ENCODE data around the gene PTCH1. TPM values are rescaled to one million over a fixed set of nuclear protein-coding genes. Genes with fewer than 3 reads are reported as not detected.

Gene PTCH1
- total and polyA plus RNA-seq, 2 donors (not counting 1 experiment from before 2014, with no cell fraction given): 3.3 to 20.1 TPM

GRCh38 chr9:95444160-95444559 lies 72.6 kb downstream of the PTCH1 start:
- no peaks in the 10 kb centered on the region for H3K27me3 ChIP-seq (ENCODE audit: control insufficient read depth, insufficient read depth, low read length)
- no peaks in the 10 kb centered on the region for H4K20me1 ChIP-seq (ENCODE audit: control insufficient read depth, extremely low read depth, insufficient read depth, low read length)
- peaks cover 7% of the 10 kb centered on the region for H3K36me3 ChIP-seq (ENCODE audit: control insufficient read depth, insufficient read depth, low read length)
- no peaks in the 10 kb centered on the region for H3K79me2 ChIP-seq (ENCODE audit: control insufficient read depth, insufficient read depth, low read length)
- H3K4me3 ChIP-seq (replicated peaks in 1 of 4; ENCODE audit: control extremely low read depth in 1 of 4, insufficient read depth in 1 of 4, low read depth in 3 of 4, low read length in 4 of 4): no peak overlapping the region
- TF ChIP-seq EZH2 (IDR thresholded peaks at IDR 0.05; ENCODE audit: low read length, missing control alignments) (no peak), CTCF (conservative IDR thresholded peaks at IDR 0.05 in 1 of 2, IDR thresholded peaks at IDR 0.05 in 1 of 2; ENCODE audit: low read depth in 1 of 2, low read length in 2 of 2) (no peak)
- no peak overlapping the region for H2AFZ ChIP-seq (ENCODE audit: low read length)
- no peaks in the 10 kb centered on the region for H3K9me3 ChIP-seq (ENCODE audit: control insufficient read depth, insufficient read depth, low read depth, low read length)
- no peak overlapping the region for H3K27ac ChIP-seq (ENCODE audit: insufficient read depth, low read length)
- no peak overlapping the region for H3K9ac ChIP-seq (ENCODE audit: insufficient read depth, low read length)
- DNase-seq (ENCODE audit: low read depth in 2 of 2): no peak
- H3K4me2 ChIP-seq (ENCODE audit: extremely low read depth, insufficient read depth, low read length): no peak overlapping the region
- no peaks in the 10 kb centered on the region for H3K4me1 ChIP-seq (ENCODE audit: control insufficient read depth, extremely low read depth, insufficient read depth, low read length)

- no peak for DNase-seq (ENCODE audit: low read depth in 2 of 2)
- Histone ChIP-seq H3K9me3 (ENCODE audit: control insufficient read depth, insufficient read depth, low read depth, low read length) (no peaks in the 10 kb centered on the region), H4K20me1 (ENCODE audit: control insufficient read depth, extremely low read depth, insufficient read depth, low read length) (no peaks in the 10 kb centered on the region), H2AFZ (ENCODE audit: low read length) (no peak overlapping the region), H3K4me2 (ENCODE audit: extremely low read depth, insufficient read depth, low read length) (no peak overlapping the region), H3K4me3 (replicated peaks in 1 of 4; ENCODE audit: control extremely low read depth in 1 of 4, insufficient read depth in 1 of 4, low read depth in 3 of 4, low read length in 4 of 4) (no peak overlapping the region), H3K4me1 (ENCODE audit: control insufficient read depth, extremely low read depth, insufficient read depth, low read length) (no peaks in the 10 kb centered on the region), H3K36me3 (ENCODE audit: control insufficient read depth, insufficient read depth, low read length) (peaks cover 7% of the 10 kb centered on the region), H3K79me2 (ENCODE audit: control insufficient read depth, insufficient read depth, low read length) (no peaks in the 10 kb centered on the region), H3K27me3 (ENCODE audit: control insufficient read depth, insufficient read depth, low read length) (no peaks in the 10 kb centered on the region), H3K9ac (ENCODE audit: insufficient read depth, low read length) (no peak overlapping the region), H3K27ac (ENCODE audit: insufficient read depth, low read length) (no peak overlapping the region)
- no peak for TF ChIP-seq EZH2 (IDR thresholded peaks at IDR 0.05; ENCODE audit: low read length, missing control alignments)
These were observed 73.5 kb downstream of the PTCH1 start for GRCh38 chr9:95443301-95443700.

- H2AFZ ChIP-seq (ENCODE audit: low read length): no peak overlapping the region
- DNase-seq (ENCODE audit: low read depth in 2 of 2): no peak
These were observed 75.7 kb downstream of the PTCH1 start for GRCh38 chr9:95441081-95441480.

More at GRCh38 chr9:95441081-95441480, 75.7 kb downstream of the PTCH1 start:
- H3K4me1 ChIP-seq (ENCODE audit: control insufficient read depth, extremely low read depth, insufficient read depth, low read length): no peaks in the 10 kb centered on the region
- no peak overlapping the region for H3K4me3 ChIP-seq (replicated peaks in 1 of 4; ENCODE audit: control extremely low read depth in 1 of 4, insufficient read depth in 1 of 4, low read depth in 3 of 4, low read length in 4 of 4)
- no peaks in the 10 kb centered on the region for H3K27me3 ChIP-seq (ENCODE audit: control insufficient read depth, insufficient read depth, low read length)
- TF ChIP-seq EZH2 (IDR thresholded peaks at IDR 0.05; ENCODE audit: low read length, missing control alignments) (no peak), CTCF (conservative IDR thresholded peaks at IDR 0.05 in 1 of 2, IDR thresholded peaks at IDR 0.05 in 1 of 2; ENCODE audit: low read depth in 1 of 2, low read length in 2 of 2) (no peak)
- H3K9ac ChIP-seq (ENCODE audit: insufficient read depth, low read length): no peak overlapping the region
- no peaks in the 10 kb centered on the region for H3K79me2 ChIP-seq (ENCODE audit: control insufficient read depth, insufficient read depth, low read length)
- H3K4me2 ChIP-seq (ENCODE audit: extremely low read depth, insufficient read depth, low read length): no peak overlapping the region
- no peak overlapping the region for H3K27ac ChIP-seq (ENCODE audit: insufficient read depth, low read length)
- no peaks in the 10 kb centered on the region for H4K20me1 ChIP-seq (ENCODE audit: control insufficient read depth, extremely low read depth, insufficient read depth, low read length)
- H3K36me3 ChIP-seq (ENCODE audit: control insufficient read depth, insufficient read depth, low read length): no peaks in the 10 kb centered on the region
- H3K9me3 ChIP-seq (ENCODE audit: control insufficient read depth, insufficient read depth, low read depth, low read length): no peaks in the 10 kb centered on the region

Data from fibroblast of lung (primary cell).